HG03139 (cell line): ENCODE measurements around the gene UBN1.

Source experiments
- ATAC-seq: cut with Tn5 transposase; IDR thresholded peaks from one replicate; pipeline ENCODE4 v1.9.1; 2021; ENCODE audit not compliant: unreplicated experiment

The UBN1 gene

GRCh38 chr16:4820652-4821051, 26.6 kb upstream of the UBN1 start:
- no peak for ATAC-seq

GRCh38 chr16:4825196-4825595, 22.1 kb upstream of the UBN1 start:
- no peak for ATAC-seq

GRCh38 chr16:4826526-4826925, 20.8 kb upstream of the UBN1 start:
- ATAC-seq = no peak

GRCh38 chr16:4826980-4827379, 20.3 kb upstream of the UBN1 start:
- ATAC-seq = no peak

- no peak for ATAC-seq
Measured at GRCh38 chr16:4828567-4829321, 18.5 kb upstream of the UBN1 start.

- ATAC-seq = no peak
Measured at GRCh38 chr16:4830408-4830807, 16.9 kb upstream of the UBN1 start.

GRCh38 chr16:4831616-4832015, 15.7 kb upstream of the UBN1 start:
- ATAC-seq = no peak

- ATAC-seq = no peak
Measured at GRCh38 chr16:4832698-4833343, 14.5 kb upstream of the UBN1 start.

- no peak for ATAC-seq
Measured at GRCh38 chr16:4833584-4833983, 13.7 kb upstream of the UBN1 start.

GRCh38 chr16:4836727-4837126, 10.6 kb upstream of the UBN1 start:
- no peak for ATAC-seq

GRCh38 chr16:4837733-4838501, 9.4 kb upstream of the UBN1 start:
- no peak for ATAC-seq

- ATAC-seq = no peak
Measured at GRCh38 chr16:4839942-4840341, 7.3 kb upstream of the UBN1 start.

- no peak for ATAC-seq
Measured at GRCh38 chr16:4840984-4841383, 6.3 kb upstream of the UBN1 start.

- peak; percentile 29 for ATAC-seq
Measured at GRCh38 chr16:4846503-4846900, 779 bp upstream of the UBN1 start.

GRCh38 chr16:4847774-4848587, 700 bp downstream of the UBN1 start:
- peak; percentile 9 for ATAC-seq

- no peak for ATAC-seq
Measured at GRCh38 chr16:4850211-4850610, 2.9 kb downstream of the UBN1 start.

GRCh38 chr16:4852221-4852872, 5.1 kb downstream of the UBN1 start:
- no peak for ATAC-seq

GRCh38 chr16:4855371-4855770, 8.1 kb downstream of the UBN1 start:
- ATAC-seq = no peak

GRCh38 chr16:4855804-4856203, 8.5 kb downstream of the UBN1 start:
- no peak for ATAC-seq

- no peak for ATAC-seq
Measured at GRCh38 chr16:4859190-4859899, 12.1 kb downstream of the UBN1 start.
